HG02884 (cell line): ENCODE measurements around the gene ZNF74.
"Not testable (repeated sequence)": the region's sequence is repeated elsewhere in the genome, so short reads cannot be mapped to it uniquely, and the experiment has no call there.

Experiments used
- ATAC-seq: cut with Tn5 transposase; IDR thresholded peaks from one replicate; pipeline ENCODE4 v1.9.1; 2021; ENCODE audit warnings: mild to moderate bottlenecking, moderate library complexity; ENCODE audit not compliant: unreplicated experiment

The ZNF74 gene

GRCh38 chr22:20374130-20374529 is 19.8 kb upstream of the ZNF74 start:
- ATAC-seq: not testable (repeated sequence)

GRCh38 chr22:20376281-20376680 is 17.7 kb upstream of the ZNF74 start:
- ATAC-seq: not testable (repeated sequence)

GRCh38 chr22:20376983-20377382 is 17.0 kb upstream of the ZNF74 start:
- not testable (repeated sequence) for ATAC-seq

GRCh38 chr22:20378110-20378509 is 15.8 kb upstream of the ZNF74 start:
- no peak for ATAC-seq

- ATAC-seq: not testable (repeated sequence)
Measured at GRCh38 chr22:20378684-20379083, 15.3 kb upstream of the ZNF74 start.

- no peak for ATAC-seq
Measured at GRCh38 chr22:20380486-20380885, 13.5 kb upstream of the ZNF74 start.

GRCh38 chr22:20383538-20383937 is 10.4 kb upstream of the ZNF74 start:
- no peak for ATAC-seq

GRCh38 chr22:20384171-20384570 is 9.8 kb upstream of the ZNF74 start:
- ATAC-seq: no peak

GRCh38 chr22:20384865-20385264 is 9.1 kb upstream of the ZNF74 start:
- ATAC-seq: no peak

GRCh38 chr22:20386336-20386735 is 7.6 kb upstream of the ZNF74 start:
- ATAC-seq: no peak

GRCh38 chr22:20386972-20387371 is 7.0 kb upstream of the ZNF74 start:
- ATAC-seq: no peak

GRCh38 chr22:20388200-20388599 is 5.8 kb upstream of the ZNF74 start:
- ATAC-seq: no peak

- ATAC-seq: no peak
Measured at GRCh38 chr22:20389288-20389687, 4.7 kb upstream of the ZNF74 start.

GRCh38 chr22:20390394-20390907 is 3.5 kb upstream of the ZNF74 start:
- ATAC-seq: no peak

GRCh38 chr22:20391222-20391621 is 2.7 kb upstream of the ZNF74 start:
- ATAC-seq: no peak

GRCh38 chr22:20392365-20392881 is 1.5 kb upstream of the ZNF74 start:
- not testable (repeated sequence) for ATAC-seq

GRCh38 chr22:20392983-20393704 is 807 bp upstream of the ZNF74 start:
- ATAC-seq: no peak

GRCh38 chr22:20395181-20395906 is 1.4 kb downstream of the ZNF74 start:
- ATAC-seq: no peak

GRCh38 chr22:20395907-20396287 is 1.9 kb downstream of the ZNF74 start:
- no peak for ATAC-seq

GRCh38 chr22:20396639-20397038 is 2.7 kb downstream of the ZNF74 start:
- ATAC-seq: no peak

- ATAC-seq: no peak
Measured at GRCh38 chr22:20397498-20397897, 3.5 kb downstream of the ZNF74 start.

GRCh38 chr22:20398420-20398819 is 4.5 kb downstream of the ZNF74 start:
- no peak for ATAC-seq
